GM12801 (cell line): ENCODE results near the gene CEP41.

Source experiments
- CTCF ChIP-seq: IDR thresholded peaks from one replicate; pipeline ENCODE4 v1.5.1; 2011; ENCODE audit warnings: control low read depth; ENCODE audit not compliant: insufficient read length; ENCODE audit errors: extremely low read depth

Gene CEP41

GRCh38 chr7:130400120-130400572 lies 40.7 kb downstream of the CEP41 start:
- TF ChIP-seq CTCF, result no peak

GRCh38 chr7:130398526-130399090 lies 42.2 kb downstream of the CEP41 start:
- no peak for TF ChIP-seq CTCF

- no peak for TF ChIP-seq CTCF
These were observed 43.1 kb downstream of the CEP41 start for GRCh38 chr7:130397758-130398073.

- no peak for TF ChIP-seq CTCF
These were observed 43.6 kb downstream of the CEP41 start for GRCh38 chr7:130397051-130397757.

- TF ChIP-seq CTCF, result no peak
These were observed 44.7 kb downstream of the CEP41 start for GRCh38 chr7:130396109-130396508.

GRCh38 chr7:130395421-130395820 lies 45.4 kb downstream of the CEP41 start:
- no peak for TF ChIP-seq CTCF

GRCh38 chr7:130394421-130395195 lies 46.2 kb downstream of the CEP41 start:
- no peak for TF ChIP-seq CTCF
